Activated T-helper 1 cell treated with anti-CD3 and anti-CD28 coated beads, Interleukin-2, amount 50 U/mL, for 16 hours (primary cell): ENCODE data around the gene TSC22D4.
A peak's percentile ranks its signal among the peaks of the same experiment; 100 is the strongest.
"Not testable (repeated sequence)": the region's sequence is repeated elsewhere in the genome, so short reads cannot be mapped to it uniquely, and the experiment has no call there.

Source experiments
- DNase-seq, 2 donors: peaks; one replicate each; pipeline ENCODE4 v3.0.0-alpha.2; 2020; ENCODE audit warnings: low read depth in 1 of 2, low spot score in 1 of 2

TSC22D4 gene

GRCh38 chr7:100476101-100476780 lies 2.8 kb downstream of the TSC22D4 start:
- DNase-seq = no peak

DNA sequence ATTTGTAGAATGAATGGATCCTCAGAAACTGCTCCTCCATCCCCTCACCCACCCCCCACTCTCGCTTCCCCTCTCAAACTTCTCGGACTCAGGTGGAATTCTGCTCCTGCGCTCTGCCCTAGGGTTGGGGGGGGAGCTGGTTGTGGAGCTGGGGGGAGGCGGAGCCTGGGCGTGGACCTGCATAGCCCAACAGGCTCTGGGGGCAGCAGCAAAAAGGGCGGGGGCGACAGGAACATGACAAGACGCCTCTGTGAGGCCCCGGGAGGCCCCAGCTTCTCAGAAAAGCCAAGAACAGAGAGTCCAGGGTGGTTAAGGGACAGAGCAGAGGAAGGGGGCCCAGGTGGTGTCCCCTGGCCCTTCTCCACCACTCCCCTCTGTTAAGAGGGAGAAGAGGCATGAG lies 3.5 kb downstream of the TSC22D4 start:
- no peak for DNase-seq

DNA sequence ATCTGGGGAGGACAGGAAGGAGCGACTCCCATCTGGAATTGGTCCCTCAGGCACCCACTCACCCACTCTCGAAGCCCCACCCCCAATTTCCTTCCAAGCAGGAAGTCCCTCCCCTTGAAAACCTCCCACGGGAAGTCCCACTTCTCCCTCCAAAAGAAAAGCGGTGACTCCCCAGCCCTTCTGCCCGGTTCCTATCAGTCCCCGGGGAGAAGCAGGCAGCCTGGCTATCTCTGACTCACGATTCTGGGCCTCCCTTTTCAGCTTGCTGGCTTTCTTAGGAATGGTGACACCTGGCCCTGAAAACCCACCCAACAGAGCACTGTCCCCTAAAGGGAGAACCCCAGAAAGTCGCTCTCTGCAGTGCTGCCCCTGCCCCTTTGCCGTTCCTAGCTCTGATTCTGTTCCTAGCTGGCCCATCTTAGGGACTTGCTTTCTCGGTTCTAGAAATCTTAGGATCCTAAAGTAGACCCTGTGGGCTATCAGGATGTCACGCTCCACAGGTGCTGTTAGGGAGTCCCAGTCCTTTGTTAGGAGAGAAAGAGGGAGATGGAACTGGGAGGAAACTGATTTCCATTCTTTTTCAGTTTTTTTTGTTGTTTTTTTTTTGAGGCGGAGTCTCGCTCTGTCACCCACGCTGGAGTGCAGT lies 6.0 kb downstream of the TSC22D4 start:
- DNase-seq = no peak

- DNase-seq = no peak
Observed at GRCh38 chr7:100472121-100472851, 6.7 kb downstream of the TSC22D4 start.

DNA sequence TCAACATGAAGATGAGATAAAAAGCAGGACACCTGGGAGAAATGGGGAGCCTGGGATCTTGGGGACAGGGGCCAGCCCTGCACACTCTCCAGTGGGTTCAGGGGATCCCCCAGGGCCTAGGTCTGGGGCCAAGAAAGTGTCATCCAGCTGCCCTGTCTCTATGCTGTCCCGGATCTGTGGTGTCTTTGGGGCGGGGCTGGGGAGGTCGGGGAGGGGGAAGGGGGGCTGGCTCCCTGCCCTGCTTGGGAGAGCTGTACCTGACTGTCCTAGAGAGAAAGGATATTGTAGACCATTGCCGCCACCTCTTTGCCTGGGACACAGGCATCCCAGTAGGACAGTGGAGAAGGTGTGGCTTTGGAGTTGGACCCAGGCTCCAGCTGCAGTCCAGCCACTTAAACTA lies 8.0 kb downstream of the TSC22D4 start:
- DNase-seq = no peak

GRCh38 chr7:100469227-100470044 lies 9.6 kb downstream of the TSC22D4 start:
- peak; percentile 73 to 88 for DNase-seq

DNA sequence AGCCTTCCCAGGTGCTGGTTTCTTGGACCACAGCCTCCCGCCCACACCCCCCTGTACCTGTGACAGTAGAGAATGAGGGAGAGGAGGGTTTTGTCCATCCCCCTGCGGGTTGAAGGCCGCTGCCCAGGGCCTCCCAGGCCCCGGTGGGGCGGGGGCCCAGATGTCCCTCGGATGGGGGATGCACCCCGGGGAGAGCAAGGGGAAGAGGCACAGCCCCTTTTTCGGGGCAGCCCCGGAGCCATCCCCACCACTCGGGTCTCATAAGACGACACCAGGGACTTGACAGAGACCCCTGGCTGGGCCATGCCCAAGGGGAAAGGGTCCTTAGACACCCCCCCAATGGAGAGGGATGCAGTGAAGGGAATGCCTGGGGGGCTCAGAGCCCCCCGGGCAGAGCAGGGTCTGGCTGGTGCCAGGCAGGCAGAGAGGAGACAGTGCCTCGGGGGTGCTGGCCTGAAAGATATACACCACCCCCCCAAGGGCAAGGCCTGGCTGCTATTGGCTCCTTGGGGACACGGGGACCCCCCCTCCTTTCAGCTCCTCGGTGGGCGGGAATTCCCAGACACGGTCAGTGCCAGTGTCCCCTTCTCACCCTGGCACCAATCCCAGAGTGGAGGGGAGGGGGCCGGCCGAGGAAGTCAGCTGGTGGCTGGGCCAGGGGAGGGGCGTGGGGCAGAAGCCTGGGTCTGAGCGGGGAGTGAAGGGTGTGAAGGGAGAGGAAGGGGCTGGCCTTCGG lies 11.2 kb downstream of the TSC22D4 start:
- no peak for DNase-seq

GRCh38 chr7:100466653-100467605 lies 12.1 kb downstream of the TSC22D4 start:
- no peak for DNase-seq

- no peak for DNase-seq
Observed at GRCh38 chr7:100465702-100466311, 13.2 kb downstream of the TSC22D4 start.

DNA sequence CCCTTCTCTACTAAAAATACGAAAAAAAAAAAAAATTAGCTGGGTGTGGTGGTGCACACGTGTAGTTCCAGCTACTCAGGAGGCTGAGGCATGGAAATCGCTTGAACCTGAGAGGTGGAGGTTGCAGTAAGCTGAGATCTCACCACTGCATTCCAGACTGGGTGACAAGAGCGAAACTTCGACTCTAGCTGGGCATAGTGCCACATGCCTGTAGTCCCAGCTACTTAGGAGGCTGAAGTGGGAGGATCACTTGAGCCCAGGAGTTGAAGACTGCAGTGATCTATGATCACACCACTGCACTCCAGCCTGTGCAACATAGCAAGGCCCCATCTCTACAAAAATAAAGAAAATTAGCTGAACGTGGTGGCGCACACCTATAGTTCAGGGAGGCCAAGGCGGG lies 13.7 kb downstream of the TSC22D4 start:
- DNase-seq = no peak

DNA sequence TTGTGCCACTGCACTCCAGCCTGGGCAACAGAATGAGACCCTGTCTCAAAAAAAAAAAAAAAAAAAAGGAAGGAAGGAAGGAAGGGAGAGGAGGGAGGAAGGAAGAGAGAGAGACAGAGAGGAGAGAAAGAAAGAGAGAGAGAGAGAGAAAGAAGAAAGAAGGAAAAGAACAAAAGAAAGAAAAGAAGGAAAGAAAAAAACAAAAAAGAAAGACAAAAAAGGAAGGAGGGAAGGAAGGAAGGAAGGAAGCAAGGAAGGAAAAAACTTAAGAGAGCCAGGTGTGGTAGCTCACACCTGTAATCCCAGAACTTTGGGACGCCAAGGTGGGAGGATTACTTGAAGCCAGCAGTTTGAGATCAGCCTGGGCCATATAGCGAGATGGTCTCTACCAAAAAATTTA lies 14.2 kb downstream of the TSC22D4 start:
- DNase-seq = no peak

GRCh38 chr7:100464210-100464660 lies 14.8 kb downstream of the TSC22D4 start, which contains the start of gene SPACDR:
TSS of gene SPACDR (minus strand) at chr7:100464260. CDS start at chr7:100464025, 235 bp downstream.
- no peak for DNase-seq

DNA sequence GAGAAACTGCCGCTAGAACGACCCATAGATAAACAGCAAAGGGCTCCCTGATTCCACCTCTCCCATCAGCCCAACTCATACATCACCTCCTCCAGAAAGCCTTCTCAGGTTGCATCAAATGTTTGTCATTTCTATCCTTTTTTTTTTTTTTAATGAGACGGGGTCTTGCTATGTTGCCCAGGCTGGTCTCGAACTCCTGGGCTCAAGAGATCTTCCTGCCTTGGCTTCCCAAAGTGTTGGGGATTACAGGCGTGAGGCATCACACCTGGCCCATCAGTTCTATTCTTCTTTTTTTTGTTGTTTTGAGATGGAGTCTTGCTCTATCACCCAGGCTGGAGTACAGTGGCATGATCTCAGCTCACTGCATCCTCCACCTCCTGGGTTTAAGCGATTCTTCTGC lies 22.0 kb downstream of the TSC22D4 start:
- DNase-seq = no peak

- DNase-seq = no peak
Observed at GRCh38 chr7:100456562-100456961, 22.5 kb downstream of the TSC22D4 start.

DNA sequence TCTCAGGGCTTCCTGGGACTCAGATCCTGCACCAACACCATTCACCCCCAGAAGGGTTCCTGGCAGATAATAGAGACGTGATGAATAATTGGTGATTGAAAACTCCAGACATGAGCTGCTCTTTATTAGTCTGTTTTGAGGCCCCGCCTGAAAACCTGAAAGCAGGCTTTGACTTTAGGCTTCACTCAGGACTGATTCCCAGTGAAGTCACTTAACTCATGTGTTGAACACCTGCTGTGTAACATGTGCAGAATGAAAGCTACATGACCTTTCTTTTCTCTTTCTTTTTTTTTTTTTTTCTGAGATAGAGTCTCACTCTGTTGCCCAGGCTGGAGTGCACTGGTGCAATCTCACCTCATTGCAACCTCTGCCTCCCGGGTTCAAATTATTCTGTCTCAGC lies 23.8 kb downstream of the TSC22D4 start:
- DNase-seq = no peak

- DNase-seq = not testable (repeated sequence)
Observed at GRCh38 chr7:100453854-100454253, 25.2 kb downstream of the TSC22D4 start.

DNA sequence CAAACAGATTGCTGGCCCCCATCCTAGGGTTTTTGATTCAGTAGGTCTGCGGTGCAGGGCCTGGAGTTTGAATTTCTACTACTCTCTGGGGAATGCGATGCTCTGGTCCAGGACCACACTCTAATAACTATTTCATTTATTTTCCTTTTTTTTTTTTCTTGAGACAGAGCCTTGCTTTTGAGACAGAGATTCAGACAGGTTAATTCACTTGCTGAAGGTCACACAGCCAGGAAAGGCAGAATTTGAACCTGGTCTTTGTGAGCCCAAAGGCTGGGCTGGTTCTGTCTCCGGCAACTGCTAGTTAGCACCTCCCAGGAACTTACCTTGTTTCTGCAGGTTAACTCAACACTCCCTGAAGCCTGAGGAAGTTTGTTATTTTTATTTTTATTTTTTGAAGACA lies 26.5 kb downstream of the TSC22D4 start:
- no peak for DNase-seq

- no peak for DNase-seq
Observed at GRCh38 chr7:100449190-100449795, 29.7 kb downstream of the TSC22D4 start.

- DNase-seq = not testable (repeated sequence)
Observed at GRCh38 chr7:100447363-100447762, 31.7 kb downstream of the TSC22D4 start.
